Retinal pigment epithelial cell (primary cell): Measurements from ENCODE around the gene MYBPC2.
A peak's percentile ranks its signal among the peaks of the same experiment; 100 is the strongest.

Source experiments
- DNase-seq: peaks from one replicate; pipeline ENCODE4 v3.0.0-alpha.2; 2010; ENCODE audit warnings: low read depth
- H3K4me3 ChIP-seq: 2 replicates; pipeline ENCODE4 v1.5.1; 2011; ENCODE audit warnings: mild to moderate bottlenecking, low read length, control low read depth, moderate library complexity
- CTCF ChIP-seq: conservative IDR thresholded peaks from 2 replicates; pipeline ENCODE4 v1.5.1; 2011; ENCODE audit warnings: low read depth, low read length, control low read depth, inconsistent platforms

The MYBPC2 gene

GRCh38 chr19:50432221-50433028, at the start of gene MYBPC2:
Gene MYBPC2 (plus strand): TSS chr19:50432892. CDS start chr19:50432954, 62 bp downstream.
- no peak for DNase-seq
- H3K4me3 ChIP-seq: peak within 1 kb of the TSS; percentile 71
- no peak for TF ChIP-seq CTCF

GRCh38 chr19:50383001-50383851, 49.5 kb upstream of the MYBPC2 start:
- DNase-seq: no peak
- peak overlapping the region; percentile 43 for H3K4me3 ChIP-seq
- TF ChIP-seq CTCF: no peak

GRCh38 chr19:50383852-50384684, 48.6 kb upstream of the MYBPC2 start, which contains the start of gene POLD1:
Gene POLD1 (plus strand): TSS chr19:50384347. CDS start chr19:50398852, 14,505 bp downstream.
- no peak for TF ChIP-seq CTCF
- DNase-seq: peak; percentile 85
- H3K4me3 ChIP-seq: peak within 1 kb of the TSS; percentile 65

- TF ChIP-seq CTCF: no peak
- H3K4me3 ChIP-seq: peak overlapping the region; percentile 65
- DNase-seq: no peak
Measured at GRCh38 chr19:50384685-50385535, 47.8 kb upstream of the MYBPC2 start.

GRCh38 chr19:50387176-50387867, 45.4 kb upstream of the MYBPC2 start:
- H3K4me3 ChIP-seq: no peak overlapping the region
- no peak for TF ChIP-seq CTCF
- DNase-seq: no peak
